Stimulated activated CD4-positive, alpha-beta T cell treated with anti-CD3 and anti-CD28 coated beads, Interleukin-12 subunit alpha, Interleukin-12 subunit beta, amount 100 ng/mL, for 4 hours (primary cell): ENCODE results near the gene TASP1.

ENCODE experiments used
- DNase-seq: peaks from one replicate; pipeline ENCODE4 v3.0.0-alpha.2; 2020

Gene TASP1

DNA sequence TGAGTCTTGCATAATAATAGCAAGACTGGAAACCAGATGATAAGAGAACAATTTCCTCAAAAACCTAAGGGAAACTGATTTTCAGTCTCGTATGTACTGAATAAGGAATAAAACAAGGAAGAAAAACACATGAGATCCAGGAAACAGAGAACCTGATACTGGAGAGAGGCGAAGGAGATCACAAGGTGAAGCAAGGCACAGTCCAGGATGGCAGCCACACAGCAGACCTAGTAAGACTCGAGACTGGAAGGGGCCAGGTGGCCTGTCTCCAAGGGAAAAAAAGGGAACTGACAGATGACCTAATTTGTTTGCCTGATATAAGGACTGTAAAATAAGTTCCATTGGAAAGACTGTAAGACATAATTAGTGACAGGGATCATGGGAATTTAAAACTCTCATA lies 71.1 kb downstream of the TASP1 start:
- DNase-seq = no peak

DNA sequence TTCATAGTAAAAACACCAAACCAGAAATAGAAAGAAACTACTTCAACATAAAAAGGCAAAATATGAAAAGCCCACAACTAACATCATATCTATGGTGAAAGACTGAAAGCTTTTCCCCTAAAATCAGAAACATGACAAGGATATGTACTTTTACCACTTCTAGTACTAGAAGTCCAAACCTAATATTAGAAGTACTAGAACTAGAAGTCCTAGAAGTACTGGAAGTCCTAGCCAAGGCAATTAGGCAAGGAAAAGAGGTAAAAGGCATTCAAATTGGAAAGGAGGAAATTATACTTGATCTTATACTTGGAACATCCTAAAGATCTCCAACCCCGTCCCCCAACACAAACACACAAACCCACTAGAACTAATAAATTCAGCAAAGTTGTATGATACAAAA lies 74.9 kb downstream of the TASP1 start:
- no peak for DNase-seq

DNA sequence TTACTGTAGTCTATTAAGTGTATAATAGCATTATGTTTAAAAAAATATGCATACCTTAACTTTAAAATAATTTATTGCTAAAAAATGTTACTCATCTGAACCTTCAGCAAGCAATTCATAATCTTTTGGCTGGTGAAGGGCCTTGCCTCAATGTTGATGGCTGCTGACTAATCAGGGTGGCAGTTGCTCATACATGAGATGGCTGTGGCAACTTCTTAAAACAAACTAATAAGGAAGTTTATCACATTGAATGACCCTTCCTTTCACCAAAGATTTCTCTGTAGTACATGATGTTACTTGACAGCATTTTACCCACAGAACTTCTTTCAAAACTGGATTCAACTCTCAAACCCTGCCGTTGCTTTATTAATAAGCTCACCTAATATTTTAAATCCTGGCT lies 84.0 kb downstream of the TASP1 start:
- no peak for DNase-seq

DNA sequence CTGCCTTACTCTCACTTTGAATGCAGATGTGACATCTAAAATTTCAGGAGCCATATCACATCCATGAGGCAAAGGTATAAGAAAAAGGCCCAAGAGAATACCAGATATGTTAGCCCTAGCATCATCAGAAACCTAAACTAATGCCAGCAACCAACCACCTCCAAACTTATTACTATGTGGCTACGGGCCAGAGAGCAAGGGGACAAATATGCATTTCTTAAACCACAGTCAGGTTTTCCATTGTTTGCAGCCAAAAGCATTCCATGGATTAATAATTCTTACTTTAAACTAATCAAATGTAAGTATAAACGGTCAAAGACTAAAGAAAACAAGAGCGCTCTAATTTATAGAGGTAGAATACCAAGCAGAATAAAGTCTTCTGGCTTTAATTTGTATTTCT lies 84.7 kb downstream of the TASP1 start:
- no peak for DNase-seq

DNA sequence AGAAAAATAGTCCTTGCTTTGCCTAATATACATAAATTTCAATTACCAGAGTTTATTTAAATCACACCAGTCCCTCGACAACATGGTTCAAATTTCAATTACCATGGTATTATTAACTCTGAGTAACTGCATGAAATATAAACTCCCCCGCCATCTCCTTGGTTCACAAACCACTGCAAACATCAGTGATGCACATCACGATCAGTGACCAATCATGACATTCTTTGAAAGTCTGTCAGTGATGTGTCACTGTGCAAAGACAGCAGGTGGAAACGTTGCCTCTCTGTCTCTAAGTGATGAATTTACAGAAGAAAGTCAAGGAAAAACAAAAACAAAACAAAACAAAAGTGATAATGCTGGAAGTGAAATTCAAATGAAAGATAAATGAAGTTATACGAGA lies 86.7 kb downstream of the TASP1 start:
- DNase-seq = no peak

DNA sequence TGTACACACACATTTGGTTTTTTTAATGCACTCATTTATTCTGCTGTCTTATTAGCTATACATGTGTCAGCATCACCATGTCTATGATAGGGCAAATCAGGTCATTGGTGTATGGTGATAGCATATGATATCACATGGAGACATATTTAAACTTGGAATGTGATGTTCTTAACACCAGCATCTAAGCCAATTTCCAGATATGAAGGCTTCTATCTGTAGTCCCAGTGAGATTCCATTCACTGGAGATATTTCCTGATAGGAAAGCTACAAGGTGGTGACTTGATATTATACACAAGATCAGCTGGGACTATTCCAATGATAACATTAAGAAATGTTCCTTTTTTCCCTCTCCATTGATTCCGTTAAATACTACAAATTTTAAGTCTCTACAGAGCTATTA lies 89.3 kb downstream of the TASP1 start:
- DNase-seq = no peak

DNA sequence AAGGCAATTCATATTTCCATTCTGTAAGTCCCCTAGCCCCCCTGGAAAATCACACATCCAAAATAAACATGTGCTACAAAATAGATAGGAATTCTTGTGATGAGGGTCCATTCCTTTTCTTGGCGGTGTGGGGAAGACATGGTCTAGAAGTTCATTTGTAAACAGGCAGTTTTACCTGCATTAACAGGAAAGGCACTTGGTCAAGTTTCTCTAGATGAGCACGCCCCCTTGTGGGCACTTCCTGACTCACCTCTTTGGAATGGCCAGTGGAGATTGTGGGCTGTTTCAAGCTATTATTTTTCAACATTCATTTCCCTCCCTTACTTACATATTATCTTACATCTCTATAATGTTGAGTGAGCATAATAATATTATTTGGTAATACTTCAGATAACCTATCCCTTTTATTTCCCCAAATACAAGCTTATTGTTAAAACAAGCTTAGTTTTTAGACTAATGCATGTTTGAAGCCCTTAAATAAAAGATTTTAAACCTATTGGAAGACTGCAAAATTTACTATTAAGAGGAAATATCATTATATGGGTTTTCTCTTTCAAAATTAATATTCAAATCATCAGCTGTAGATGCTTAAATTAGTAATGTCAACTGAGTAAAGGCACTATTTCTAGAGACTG lies 92.1 kb downstream of the TASP1 start:
- peak; percentile 63 for DNase-seq

DNA sequence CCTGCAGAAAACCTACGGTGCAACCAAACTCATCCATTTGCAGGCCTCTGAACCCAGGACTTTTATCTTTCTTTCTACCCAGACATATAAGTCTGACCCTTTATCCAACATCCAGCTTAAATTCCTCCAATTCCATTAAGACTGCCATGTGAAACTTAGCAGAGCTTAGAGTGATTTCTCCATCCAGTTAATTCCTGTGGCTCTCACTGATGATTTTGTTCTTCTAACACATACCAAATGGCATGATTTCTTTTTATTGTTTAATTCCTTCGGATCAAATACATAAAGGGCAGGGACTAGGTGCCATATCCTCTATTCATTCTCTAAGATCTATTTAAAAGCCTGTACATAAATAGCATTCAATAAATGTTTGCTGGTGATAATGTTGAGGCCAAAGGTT lies 92.9 kb downstream of the TASP1 start:
- no peak for DNase-seq

DNA sequence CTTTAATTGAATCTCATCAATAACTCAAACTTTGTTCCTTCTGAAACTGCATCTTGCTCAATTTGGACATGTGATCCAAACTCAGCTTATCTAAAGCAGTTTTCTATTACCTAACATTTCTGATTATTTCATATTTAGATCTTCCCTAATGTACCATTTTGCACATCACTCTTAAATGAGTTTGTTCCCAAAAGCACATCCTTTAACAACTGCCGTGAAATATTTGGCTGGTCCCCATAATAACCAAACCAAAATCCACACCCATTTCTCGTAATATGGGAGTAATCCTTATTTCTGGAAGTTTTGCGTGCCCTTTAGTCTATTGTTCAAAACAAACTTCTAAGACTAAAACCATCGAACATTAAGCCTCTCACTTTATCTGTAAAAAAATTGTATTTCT lies 94.9 kb downstream of the TASP1 start:
- no peak for DNase-seq

DNA sequence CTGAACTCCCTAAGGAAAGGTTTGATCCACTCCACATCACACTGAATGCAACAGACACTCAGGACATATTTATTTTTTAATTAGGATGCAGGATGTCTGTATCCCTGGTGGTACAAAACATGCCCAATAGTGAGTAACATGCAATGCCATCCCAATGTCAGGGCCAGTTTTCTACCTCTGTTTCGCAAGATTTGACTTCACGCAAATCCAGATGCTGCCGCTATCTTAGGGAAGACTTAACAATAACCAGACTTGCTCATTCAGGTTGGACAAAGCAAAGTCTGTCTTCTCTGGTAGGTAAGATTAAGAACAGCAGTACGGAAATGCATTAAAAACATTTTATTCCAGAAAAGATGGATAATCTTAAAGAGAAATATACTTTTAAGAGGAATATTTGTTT lies 103.1 kb downstream of the TASP1 start:
- DNase-seq = no peak

DNA sequence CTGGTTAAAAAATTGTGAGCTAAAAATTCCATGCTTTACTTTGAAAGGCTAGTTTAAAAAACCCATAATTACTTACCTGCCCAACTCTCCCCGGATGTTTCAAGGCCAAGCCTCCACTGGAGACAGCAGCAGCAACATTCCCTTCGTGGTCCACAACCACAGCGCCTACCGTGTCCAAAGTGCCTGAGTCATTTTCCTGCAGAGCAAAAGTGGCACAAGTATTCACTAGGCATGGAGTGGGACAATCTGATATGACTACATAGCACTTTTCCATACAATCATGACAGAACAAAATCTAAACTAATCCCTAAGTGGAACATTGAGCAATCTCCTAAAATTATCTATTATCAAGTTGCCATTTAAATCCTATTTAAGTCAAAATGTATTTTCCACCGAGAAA lies 104.8 kb downstream of the TASP1 start:
- DNase-seq = no peak

DNA sequence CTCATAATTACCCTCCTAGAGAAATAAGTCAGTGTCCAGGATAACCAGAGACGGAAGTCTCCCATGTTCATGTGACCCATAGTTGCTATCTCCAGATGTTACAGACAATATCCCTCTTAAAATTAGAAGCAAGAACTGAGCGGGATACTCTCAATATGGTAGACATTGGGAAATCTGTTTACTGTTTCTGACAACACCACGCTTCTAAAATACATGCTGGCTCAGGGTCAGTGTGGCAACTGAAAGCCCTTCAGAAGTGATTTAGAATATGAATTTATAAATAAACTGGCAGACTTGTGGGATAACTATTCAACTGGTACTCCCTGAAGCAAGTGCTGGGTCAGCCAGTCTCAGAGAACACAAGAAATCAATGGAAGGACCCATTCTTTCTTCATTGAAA lies 108.6 kb downstream of the TASP1 start:
- DNase-seq = no peak

DNA sequence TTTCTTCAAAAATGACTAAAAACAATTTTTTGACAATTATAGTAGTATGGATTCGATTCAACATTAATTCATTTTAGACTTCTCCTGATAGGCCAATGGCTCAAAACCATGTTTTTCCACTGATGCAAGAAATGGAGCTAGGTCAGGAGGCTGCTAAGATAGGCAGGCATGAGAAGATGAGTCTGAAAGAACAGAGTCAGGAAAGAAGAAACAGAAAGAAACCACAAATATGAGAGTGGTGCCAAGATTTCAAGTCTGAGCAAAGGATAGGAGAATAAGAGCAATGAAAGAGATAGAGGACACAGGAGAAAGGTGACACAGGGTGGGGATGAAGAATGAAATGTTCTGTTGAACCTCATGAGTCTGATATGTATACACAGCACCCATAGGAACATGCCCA lies 112.2 kb downstream of the TASP1 start:
- DNase-seq = no peak

DNA sequence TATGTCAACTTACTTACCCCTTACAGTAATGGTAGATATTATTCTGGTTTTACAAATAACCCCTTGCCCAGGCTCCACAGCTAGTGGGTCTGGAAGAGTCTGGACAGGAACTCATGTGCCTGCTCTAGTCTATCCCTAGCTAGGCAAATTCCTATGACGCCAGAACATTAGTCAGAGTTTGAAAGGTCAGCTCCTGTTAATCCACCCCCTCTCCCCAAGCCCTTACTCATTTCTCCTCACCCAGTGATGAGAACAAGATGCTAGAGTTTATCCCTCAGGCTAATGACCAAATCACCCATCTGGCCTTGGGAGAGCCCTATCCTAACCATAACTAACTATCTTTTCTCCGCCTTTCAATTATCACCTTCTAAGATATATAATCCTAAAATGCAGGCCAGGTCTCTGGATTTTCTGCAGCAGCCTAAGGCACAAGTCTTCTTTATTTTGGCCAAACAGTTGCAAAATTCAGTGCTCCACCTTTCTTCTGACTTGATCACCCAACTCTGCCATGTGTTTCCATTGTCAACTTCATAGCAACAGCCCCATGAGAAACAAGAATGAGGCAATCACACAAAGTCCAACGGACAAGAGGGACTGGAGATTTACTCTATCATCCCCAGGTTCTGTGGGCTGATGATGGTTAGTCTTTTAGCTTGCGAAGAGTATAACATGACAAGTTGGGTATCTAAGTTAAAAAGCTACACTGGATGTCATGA lies 113.3 kb downstream of the TASP1 start:
- no peak for DNase-seq

DNA sequence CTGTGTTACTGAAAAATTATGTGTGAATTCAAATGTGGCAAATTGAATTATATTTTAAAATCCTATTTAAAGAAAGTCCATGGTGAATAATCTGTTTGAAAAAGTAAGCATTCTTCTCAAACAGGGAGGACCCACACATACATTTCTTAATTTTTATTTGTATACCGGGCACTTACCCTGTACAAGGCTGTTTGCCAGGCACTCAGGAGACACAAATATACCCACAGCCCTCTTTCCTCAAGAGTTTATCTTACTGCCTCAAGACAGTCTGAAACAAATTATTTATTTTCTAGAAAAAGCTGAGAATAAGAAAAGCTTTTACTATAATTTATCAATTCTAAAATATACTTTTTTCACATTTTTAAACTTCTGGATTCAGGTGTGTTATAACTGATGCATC lies 114.4 kb downstream of the TASP1 start:
- no peak for DNase-seq

DNA sequence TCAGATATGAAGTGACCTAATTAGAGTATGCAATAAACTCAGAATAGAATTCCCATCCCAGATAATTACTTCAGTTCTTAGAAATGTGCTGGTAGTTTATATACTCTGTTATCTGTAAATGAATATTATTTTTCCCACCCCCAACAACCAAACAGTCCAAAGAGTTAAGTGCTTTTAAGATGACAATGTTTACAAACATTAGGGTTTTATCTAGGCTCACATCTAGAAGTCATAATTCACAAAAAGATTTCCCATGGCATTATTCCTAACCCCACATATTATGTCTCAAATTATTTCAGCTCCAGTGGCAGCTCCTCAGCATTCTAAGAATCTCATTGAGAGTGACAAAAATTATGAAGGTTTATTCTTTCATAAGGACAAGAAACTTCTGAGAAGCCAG lies 120.9 kb downstream of the TASP1 start:
- DNase-seq = no peak

DNA sequence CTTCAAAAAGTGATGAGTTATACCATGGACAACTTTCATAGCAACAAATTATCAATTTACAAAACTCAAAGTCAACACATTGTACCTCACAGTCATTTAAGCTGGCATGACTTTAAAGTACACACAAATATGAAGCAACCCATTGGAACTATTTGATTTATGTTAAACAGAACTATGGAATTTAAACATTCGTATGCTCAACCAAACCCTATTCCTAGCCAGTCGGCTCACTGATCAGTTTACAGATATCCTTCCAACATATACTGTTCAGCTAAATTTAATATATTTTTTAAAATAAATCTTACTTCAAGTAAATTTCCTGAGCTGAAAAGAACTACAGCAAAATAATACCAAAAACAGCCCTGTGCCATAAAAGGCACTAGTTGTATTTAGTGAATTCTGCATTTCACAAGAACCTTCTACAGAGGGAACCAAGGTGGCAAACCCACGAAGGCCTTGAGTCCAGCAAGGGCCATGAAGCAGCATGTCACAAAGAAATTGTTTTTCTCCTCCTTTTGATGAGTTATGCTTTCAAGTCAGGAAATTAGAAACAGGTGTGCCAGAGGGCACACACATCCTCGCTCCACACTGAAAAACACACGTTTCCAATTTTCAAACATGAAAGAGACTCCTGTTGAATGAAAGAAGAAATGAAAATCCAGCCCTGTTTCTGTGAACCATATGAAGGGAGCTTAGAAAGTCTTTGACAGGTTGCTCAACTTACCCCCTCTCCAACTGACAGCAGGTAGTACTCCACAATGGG lies 122.8 kb downstream of the TASP1 start:
- DNase-seq = no peak

DNA sequence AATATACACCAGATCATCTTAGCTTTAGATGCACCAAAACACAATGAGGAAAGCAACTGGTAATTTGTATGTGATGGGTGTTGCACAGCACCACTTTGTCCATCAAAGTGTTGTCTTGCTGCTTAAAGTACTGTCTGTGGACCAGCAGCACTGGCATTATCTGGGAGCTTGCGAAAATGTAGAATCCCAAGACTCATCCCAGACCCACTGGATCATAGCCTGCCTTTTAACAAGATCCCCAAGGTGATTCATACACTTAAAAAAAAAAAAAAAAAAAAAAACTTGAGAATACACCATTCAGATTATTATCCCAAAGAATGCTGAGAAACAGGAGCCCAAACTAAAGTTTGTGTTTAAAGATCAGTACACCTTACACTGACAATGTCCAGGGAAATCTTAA lies 123.4 kb downstream of the TASP1 start:
- no peak for DNase-seq

DNA sequence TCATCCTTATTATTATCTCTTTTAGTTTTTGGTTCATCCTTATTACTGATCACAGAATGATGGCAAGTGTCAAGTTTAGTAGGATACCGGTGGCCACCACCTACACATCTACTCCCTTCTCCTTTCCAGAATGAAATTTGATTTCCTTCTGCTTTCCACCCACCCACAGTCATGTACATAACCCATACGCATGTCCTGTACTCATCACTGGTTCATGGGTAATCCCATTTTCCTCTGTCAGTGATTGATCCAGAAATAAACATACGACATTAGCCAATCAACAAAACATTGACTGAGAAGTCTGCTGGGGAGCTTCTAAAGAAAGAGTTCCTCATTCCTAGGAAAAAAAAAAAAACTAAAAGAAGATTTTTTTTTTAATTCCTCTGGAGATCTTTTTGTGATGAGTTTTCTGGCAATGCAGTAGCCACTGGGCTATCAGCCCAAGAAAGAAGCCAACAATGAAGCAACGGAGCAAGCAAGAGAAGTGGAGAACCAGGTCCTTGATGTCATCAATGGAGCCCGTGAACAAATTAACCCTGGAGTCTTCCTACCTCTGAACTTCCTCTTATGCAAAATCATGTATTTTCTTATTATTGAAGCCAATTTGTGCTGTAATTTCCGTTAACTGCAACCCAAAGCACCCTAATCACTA lies 127.8 kb downstream of the TASP1 start:
- no peak for DNase-seq

DNA sequence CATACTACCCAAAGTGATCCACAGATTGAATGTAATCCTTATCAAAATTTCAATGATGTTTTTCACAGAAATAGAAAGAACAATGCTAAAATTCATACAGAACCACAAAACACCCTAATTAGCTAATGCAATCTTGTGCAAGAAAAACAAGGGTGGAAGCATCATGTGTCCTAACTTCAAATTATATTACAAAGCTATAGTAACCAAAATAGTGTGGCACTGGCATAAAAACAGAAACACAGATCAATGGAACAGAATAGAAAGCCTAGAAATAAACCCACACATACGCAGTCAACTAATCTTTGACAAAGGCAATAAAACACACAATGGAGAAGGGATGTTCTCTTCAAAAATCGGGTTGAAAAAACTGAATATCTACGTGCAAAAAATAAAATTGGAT lies 131.1 kb downstream of the TASP1 start:
- no peak for DNase-seq

DNA sequence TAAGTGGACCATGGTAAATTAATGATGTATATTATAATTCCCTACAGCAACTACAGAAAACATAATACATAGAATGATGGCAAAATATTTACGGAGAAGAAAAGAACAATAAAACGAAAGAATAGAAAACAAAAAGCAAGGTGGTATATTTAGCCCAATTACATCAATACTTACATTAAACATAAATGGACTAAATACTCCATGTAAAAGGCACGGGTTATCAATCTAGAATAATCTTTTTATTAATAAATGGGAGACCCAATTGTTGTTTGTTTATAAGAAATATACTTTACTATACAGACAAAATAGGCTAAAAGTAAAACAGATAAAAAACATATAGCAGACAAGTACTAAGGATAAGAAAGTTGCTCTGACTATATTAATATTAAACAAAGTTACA lies 137.2 kb downstream of the TASP1 start:
- no peak for DNase-seq

DNA sequence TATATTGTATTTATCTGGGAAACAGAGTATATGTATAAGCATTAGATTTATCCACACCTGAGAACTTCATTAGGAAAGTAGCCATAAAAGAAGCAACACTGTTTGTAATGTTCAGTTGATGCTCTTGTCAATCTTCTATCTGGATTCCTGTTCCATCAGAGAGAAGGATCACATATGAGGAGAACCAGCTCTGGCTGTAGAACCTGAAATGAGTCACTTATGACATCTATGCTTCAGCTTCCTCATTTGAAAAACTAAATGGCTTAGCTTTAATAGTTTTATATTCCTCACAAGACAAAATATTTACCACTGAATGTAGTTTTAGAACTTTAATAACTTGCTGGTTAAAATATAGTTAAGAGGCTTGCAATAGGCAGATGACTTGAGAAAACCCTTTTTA lies 144.7 kb downstream of the TASP1 start:
- no peak for DNase-seq

DNA sequence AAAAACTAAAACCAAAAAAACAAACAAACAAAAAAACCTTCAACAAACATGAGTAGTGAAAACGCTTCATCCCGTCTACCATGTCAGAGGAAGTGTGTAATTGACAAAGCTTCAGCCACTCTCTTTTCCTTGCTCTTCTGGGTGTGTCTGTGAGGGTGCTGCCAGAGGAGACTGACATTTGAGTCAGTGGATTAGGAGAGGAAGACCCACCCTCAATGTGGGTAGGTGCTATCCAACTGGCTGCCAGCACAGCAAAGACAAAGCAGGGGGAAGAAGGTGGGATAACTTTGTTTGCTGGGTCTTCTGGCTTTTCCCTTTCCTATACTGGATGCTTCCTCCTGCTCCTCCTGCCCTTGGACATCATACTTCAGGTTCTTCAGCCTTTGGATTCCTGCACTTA lies 145.6 kb downstream of the TASP1 start:
- no peak for DNase-seq

DNA sequence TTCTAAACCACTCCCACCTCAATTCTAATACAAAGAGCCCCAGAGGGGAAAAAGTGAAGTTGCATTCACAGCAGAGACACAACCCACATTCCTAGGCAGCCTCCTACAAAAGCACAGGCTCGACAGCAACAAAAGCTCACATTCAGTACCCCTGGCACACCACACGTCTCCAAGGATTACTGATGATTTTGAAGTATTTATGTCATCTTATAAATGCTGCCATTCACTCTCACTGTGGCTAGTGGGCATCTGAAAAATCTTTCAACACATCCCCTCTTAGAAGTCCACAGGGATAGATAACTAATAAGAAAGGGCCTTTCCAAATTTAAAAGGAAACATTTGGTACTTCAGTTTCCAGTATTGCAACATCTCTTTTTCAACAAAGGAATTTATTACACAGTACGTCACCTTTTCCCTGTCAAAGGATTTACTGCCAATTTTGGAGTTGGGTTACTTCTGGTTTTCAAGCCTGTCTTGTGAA lies 146.7 kb downstream of the TASP1 start:
- DNase-seq = no peak
